ENCODE measurements around the gene TRIM26.
"Not testable (repeated sequence)": the region's sequence is repeated elsewhere in the genome, so short reads cannot be mapped to it uniquely, and the experiment has no call there.

Gene TRIM26

DNA sequence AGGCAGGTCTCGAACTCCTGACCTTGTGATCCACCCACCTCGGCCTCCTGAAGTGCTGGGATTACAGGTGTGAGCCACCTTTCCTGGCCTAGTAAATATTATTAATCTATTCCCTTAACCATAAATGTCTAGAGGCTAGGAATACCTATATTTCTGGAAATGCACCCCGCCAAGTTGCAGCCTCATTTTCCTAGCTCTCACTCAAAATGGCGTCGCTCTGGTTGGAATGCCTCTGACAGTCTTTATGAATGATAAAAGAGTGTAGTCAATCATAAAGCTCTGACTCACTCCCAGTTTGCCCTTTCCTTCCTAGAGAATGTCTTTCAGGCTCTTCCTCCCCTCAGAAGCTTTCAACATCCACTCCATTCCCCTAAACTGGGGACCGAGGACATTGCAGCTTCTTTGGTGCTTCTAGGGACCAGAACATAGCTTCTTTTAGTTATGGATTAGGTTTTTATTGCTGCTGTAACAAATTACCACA is 14.1 kb upstream of the TRIM26 start:
- Histone ChIP-seq H3K4me1 (ENCODE audit: control insufficient read depth in 1 of 2, insufficient read depth in 2 of 2, low read length in 2 of 2) (no peaks in the 10 kb centered on the region), H3K9me3 (ENCODE audit: control insufficient read depth in 1 of 2, low read length in 2 of 2) (no peaks in the 10 kb centered on the region), H3K27me3 (ENCODE audit: low read depth, low read length) (no peaks in the 10 kb centered on the region), H3K27ac (ENCODE audit: low read length) (no peak overlapping the region), H3K4me3 (ENCODE audit: low read depth in 1 of 2, low read length in 2 of 2) (no peak overlapping the region), H3K36me3 (ENCODE audit: control insufficient read depth in 1 of 2, insufficient read depth in 2 of 2, low read length in 2 of 2) (no peaks in the 10 kb centered on the region)

DNA sequence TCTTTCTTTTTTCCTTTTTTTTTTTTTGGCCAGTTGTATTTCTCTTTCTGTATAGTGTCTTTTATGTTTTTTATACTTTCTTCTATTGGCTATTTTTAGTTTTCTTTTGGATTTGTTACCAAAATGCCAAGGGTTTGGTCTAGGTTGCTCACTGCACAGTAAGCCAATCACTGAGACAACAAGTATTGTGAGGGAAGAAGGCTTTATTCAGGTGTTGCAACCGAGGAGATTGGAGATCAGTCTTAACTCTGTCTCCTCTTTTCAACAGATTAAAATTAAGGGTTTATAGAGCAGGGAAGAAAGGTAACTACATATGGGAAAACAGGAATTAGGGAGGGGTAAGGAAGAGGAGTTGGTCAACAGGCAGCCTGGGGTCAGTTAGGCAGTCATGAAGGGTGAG is 10.1 kb upstream of the TRIM26 start:
- no peak overlapping the region for H3K27ac ChIP-seq (ENCODE audit: low read length)
- no peak overlapping the region for H3K4me3 ChIP-seq (ENCODE audit: low read depth in 1 of 2, low read length in 2 of 2)
- H3K9me3 ChIP-seq (ENCODE audit: control insufficient read depth in 1 of 2, low read length in 2 of 2) = no peaks in the 10 kb centered on the region
- no peaks in the 10 kb centered on the region for H3K27me3 ChIP-seq (ENCODE audit: low read depth, low read length)
- no peaks in the 10 kb centered on the region for H3K36me3 ChIP-seq (ENCODE audit: control insufficient read depth in 1 of 2, insufficient read depth in 2 of 2, low read length in 2 of 2)
- no peaks in the 10 kb centered on the region for H3K4me1 ChIP-seq (ENCODE audit: control insufficient read depth in 1 of 2, insufficient read depth in 2 of 2, low read length in 2 of 2)

DNA sequence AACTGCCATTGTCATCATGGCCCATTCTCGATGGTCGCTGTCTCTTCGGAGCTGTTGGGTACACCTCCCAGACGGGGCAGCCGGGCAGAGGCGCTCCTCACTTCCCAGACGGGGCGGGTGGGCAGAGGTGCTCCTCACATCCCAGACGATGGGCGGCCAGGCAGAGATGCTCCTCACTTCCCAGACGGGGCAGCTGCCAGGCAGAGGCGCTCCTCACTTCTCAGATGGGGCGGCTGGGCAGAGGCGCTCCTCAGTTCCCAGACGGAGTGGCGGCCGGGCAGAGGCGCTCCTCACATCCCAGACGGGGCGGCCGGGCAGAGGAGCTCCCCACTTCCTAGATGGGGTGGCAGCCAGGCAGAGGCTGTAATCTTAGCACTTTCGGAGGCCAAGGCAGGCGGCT is 8.8 kb upstream of the TRIM26 start:
- H3K27me3 ChIP-seq (ENCODE audit: low read depth, low read length); H3K9me3 ChIP-seq (ENCODE audit: control insufficient read depth in 1 of 2, low read length in 2 of 2); H3K36me3 ChIP-seq (ENCODE audit: control insufficient read depth in 1 of 2, insufficient read depth in 2 of 2, low read length in 2 of 2); H3K4me1 ChIP-seq (ENCODE audit: control insufficient read depth in 1 of 2, insufficient read depth in 2 of 2, low read length in 2 of 2); H3K4me3 ChIP-seq (ENCODE audit: low read depth in 1 of 2, low read length in 2 of 2); H3K27ac ChIP-seq (ENCODE audit: low read length): not testable (repeated sequence)

DNA sequence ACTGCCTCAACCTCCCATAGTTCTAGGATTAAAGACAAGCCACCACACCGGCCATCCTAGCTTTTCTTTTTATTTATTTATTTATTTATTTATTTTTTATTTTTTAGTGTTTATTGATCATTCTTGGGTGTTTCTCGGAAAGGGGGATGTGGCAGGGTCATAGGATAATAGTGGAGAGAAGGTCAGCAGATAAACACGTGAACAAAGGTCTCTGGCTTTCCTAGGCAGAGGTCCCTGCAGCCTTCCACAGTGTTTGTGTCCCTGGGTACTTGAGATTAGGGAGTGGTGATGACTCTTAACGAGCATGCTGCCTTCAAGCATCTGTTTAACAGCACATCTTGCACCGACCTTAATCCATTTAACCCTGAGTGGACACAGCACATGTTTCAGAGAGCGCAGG is 8.2 kb upstream of the TRIM26 start:
- H3K27me3 ChIP-seq (ENCODE audit: low read depth, low read length); H3K9me3 ChIP-seq (ENCODE audit: control insufficient read depth in 1 of 2, low read length in 2 of 2); H3K27ac ChIP-seq (ENCODE audit: low read length); H3K4me3 ChIP-seq (ENCODE audit: low read depth in 1 of 2, low read length in 2 of 2); H3K36me3 ChIP-seq (ENCODE audit: control insufficient read depth in 1 of 2, insufficient read depth in 2 of 2, low read length in 2 of 2); H3K4me1 ChIP-seq (ENCODE audit: control insufficient read depth in 1 of 2, insufficient read depth in 2 of 2, low read length in 2 of 2): not testable (repeated sequence)

DNA sequence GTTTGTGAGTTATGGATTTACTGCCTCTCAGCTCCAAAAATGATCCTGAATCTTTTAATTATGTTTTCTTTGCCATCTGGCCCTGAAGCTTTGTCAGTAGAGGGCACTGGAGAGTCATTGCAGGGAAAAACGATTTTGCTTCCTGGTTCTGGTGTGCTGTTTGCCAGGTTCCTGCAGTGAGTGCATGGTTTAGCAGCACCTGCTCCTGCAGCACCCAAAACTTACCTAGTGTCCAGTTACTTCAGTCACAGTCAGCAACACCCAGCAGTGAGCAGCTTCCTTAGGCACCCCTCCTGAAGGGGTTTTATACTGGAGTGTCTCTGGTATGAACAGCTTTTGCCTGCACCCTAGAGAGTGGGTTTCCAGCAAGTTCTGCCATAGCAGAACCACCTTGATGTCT is 6.0 kb upstream of the TRIM26 start:
- no peaks in the 10 kb centered on the region for H3K4me1 ChIP-seq (ENCODE audit: control insufficient read depth in 1 of 2, insufficient read depth in 2 of 2, low read length in 2 of 2)
- no peaks in the 10 kb centered on the region for H3K27me3 ChIP-seq (ENCODE audit: low read depth, low read length)
- H3K4me3 ChIP-seq (ENCODE audit: low read depth in 1 of 2, low read length in 2 of 2) = no peak overlapping the region
- H3K9me3 ChIP-seq (ENCODE audit: control insufficient read depth in 1 of 2, low read length in 2 of 2) = no peaks in the 10 kb centered on the region
- H3K36me3 ChIP-seq (ENCODE audit: control insufficient read depth in 1 of 2, insufficient read depth in 2 of 2, low read length in 2 of 2) = no peaks in the 10 kb centered on the region
- H3K27ac ChIP-seq (ENCODE audit: low read length) = no peak overlapping the region

DNA sequence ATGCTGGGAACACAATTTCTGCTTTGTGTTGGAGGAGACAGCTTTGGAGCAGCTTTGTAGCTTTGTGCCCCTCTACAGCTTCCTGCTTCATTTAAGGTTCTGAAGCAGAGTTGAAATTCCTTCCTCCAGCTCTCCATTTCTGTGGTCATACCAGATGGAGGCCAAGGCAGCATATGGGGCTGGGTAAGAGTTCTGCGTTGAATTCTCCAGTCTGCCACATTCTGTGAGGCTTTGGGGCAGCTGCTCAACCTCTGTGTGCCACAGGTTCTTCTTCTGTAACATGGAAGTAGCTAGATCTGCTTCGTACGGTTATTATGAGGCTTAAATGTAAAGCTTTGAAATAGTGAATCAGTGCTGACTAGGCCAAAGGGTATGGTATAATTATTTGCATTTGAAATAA is 2.9 kb upstream of the TRIM26 start:
- Histone ChIP-seq H3K4me1 (ENCODE audit: control insufficient read depth in 1 of 2, insufficient read depth in 2 of 2, low read length in 2 of 2) (peaks cover 0 to 13% of the 10 kb centered on the region in 2 donors), H3K9me3 (ENCODE audit: control insufficient read depth in 1 of 2, low read length in 2 of 2) (no peaks in the 10 kb centered on the region), H3K4me3 (ENCODE audit: low read depth in 1 of 2, low read length in 2 of 2) (no peak overlapping the region), H3K27me3 (ENCODE audit: low read depth, low read length) (no peaks in the 10 kb centered on the region), H3K27ac (ENCODE audit: low read length) (no peak overlapping the region), H3K36me3 (ENCODE audit: control insufficient read depth in 1 of 2, insufficient read depth in 2 of 2, low read length in 2 of 2) (no peaks in the 10 kb centered on the region)

DNA sequence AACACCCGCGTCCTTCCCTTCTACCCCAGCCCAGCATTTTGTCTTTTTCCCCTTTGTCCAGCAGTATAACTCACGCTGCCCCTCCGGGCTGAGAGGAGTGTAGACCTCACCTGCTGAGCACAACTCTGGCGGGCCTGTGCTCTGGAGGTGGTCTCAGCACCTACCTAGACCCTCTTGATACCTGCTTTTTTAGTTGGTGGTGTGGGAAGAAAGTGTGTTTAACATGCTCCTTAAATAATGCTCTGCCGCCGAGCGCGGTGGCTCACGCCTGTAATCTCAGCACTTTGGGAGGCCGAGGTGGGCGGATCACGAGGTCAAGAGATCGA is 1.4 kb upstream of the TRIM26 start:
- H3K27ac ChIP-seq (ENCODE audit: low read length) = peak overlapping the region; percentile 99
- peaks cover 0 to 24% of the 10 kb centered on the region in 2 donors for H3K4me1 ChIP-seq (ENCODE audit: control insufficient read depth in 1 of 2, insufficient read depth in 2 of 2, low read length in 2 of 2)
- H3K4me3 ChIP-seq (ENCODE audit: low read depth in 1 of 2, low read length in 2 of 2) = peak overlapping the region; percentile 61 to 85
- H3K27me3 ChIP-seq (ENCODE audit: low read depth, low read length) = no peaks in the 10 kb centered on the region
- no peaks in the 10 kb centered on the region for H3K36me3 ChIP-seq (ENCODE audit: control insufficient read depth in 1 of 2, insufficient read depth in 2 of 2, low read length in 2 of 2)
- H3K9me3 ChIP-seq (ENCODE audit: control insufficient read depth in 1 of 2, low read length in 2 of 2) = no peaks in the 10 kb centered on the region

DNA sequence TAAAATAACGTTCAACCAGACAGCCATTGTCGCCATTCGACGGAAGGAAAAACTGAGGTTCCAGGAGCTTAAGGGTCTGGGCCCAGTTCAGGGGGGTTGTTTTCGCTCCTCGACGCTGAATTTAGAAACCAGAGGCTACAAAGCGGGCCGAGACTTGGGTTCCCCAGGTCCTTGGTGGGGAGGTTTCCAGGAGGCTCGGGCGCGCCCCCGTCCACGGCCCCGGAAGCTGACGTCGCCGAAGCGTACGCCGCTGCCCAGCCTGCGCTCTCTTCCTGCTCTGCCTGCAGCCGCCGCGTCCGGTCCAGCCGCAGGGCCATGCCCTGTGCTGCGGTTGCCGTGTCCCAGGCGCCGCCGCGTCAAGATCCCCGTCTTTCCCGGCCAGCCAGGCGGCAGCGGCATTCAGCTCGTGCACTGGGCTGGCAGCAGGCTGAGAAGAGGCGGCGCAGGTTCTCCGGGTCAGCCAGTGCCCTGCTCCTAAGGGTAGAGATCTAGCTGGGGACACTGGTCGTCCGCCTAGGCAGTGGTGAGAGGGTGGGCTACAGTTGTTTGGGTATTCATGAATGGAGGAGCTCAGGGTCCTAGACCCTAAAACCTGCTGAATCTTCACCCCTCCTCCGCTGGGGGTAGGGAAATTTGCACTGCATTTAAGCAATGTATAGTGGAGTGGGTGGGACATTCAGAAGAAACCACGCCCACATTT is 901 bp upstream of the TRIM26 start:
- Histone ChIP-seq H3K27me3 (ENCODE audit: low read depth, low read length) (no peaks in the 10 kb centered on the region), H3K4me1 (ENCODE audit: control insufficient read depth in 1 of 2, insufficient read depth in 2 of 2, low read length in 2 of 2) (peaks cover 0 to 24% of the 10 kb centered on the region in 2 donors), H3K27ac (ENCODE audit: low read length) (peak overlapping the region; percentile 99), H3K9me3 (ENCODE audit: control insufficient read depth in 1 of 2, low read length in 2 of 2) (no peaks in the 10 kb centered on the region), H3K4me3 (ENCODE audit: low read depth in 1 of 2, low read length in 2 of 2) (peak overlapping the region; percentile 61 to 85), H3K36me3 (ENCODE audit: control insufficient read depth in 1 of 2, insufficient read depth in 2 of 2, low read length in 2 of 2) (no peaks in the 10 kb centered on the region)

DNA sequence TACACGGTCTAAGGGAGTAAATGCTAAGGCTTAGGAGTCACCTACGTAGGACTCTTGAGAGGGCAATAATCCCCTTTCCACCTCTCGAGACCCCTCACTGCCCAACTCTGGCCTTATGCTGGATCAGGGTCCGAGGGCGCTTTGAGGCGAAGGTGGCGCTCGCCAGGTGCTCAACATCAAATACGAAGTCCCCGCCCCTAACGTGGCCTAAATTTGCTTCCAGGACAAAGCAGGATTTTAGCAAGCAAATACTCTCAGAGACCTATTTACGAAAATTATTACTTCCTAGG is 406 bp upstream of the TRIM26 start:
- Histone ChIP-seq H3K27ac (ENCODE audit: low read length) (peak overlapping the region; percentile 99), H3K4me3 (ENCODE audit: low read depth in 1 of 2, low read length in 2 of 2) (peak overlapping the region; percentile 61 to 85), H3K27me3 (ENCODE audit: low read depth, low read length) (no peaks in the 10 kb centered on the region), H3K4me1 (ENCODE audit: control insufficient read depth in 1 of 2, insufficient read depth in 2 of 2, low read length in 2 of 2) (peaks cover 0 to 24% of the 10 kb centered on the region in 2 donors), H3K36me3 (ENCODE audit: control insufficient read depth in 1 of 2, insufficient read depth in 2 of 2, low read length in 2 of 2) (no peaks in the 10 kb centered on the region), H3K9me3 (ENCODE audit: control insufficient read depth in 1 of 2, low read length in 2 of 2) (no peaks in the 10 kb centered on the region)

DNA sequence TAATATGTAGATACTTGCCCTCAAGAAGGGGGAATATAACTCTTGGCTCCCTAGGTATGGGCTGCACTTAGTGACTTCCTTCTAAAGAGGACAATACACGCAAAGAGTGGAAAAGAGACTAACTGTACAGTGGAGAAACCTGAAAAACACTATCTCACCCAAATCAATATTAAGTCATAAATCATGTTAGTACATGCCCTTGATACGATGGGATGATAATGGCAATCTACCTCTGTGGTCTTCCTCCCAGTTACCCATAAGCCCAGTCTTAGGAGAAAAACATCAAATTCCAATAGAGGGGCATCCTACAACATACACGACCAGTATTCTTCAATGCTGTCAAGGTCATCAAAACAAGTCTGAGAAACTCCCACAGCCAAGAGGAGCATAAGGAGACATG is 1.3 kb downstream of the TRIM26 start:
- Histone ChIP-seq H3K4me3 (ENCODE audit: low read depth in 1 of 2, low read length in 2 of 2) (peak overlapping the region; percentile 61 to 85), H3K36me3 (ENCODE audit: control insufficient read depth in 1 of 2, insufficient read depth in 2 of 2, low read length in 2 of 2) (no peaks in the 10 kb centered on the region), H3K27ac (ENCODE audit: low read length) (peak overlapping the region; percentile 99), H3K27me3 (ENCODE audit: low read depth, low read length) (no peaks in the 10 kb centered on the region), H3K9me3 (ENCODE audit: control insufficient read depth in 1 of 2, low read length in 2 of 2) (no peaks in the 10 kb centered on the region), H3K4me1 (ENCODE audit: control insufficient read depth in 1 of 2, insufficient read depth in 2 of 2, low read length in 2 of 2) (peaks cover 9 to 36% of the 10 kb centered on the region in 2 donors)

DNA sequence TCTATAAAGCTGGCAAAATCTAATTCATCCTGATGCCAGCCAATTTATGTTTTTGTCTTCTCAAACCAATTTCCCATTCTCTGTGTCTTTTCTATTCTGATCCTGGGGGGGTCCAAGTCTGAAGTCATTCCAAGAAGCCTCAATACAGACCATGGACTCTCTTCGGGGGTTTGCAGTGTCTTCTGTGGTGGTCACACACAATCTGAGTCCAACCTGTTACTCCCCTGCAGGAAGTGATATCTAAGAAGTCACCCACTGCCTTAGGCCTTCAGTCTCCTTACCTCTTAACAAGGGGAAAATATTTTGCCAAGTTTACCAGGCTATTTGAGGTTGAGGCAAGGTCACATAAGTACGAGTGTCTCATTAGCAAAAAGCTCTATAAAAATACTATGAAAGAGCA is 1.9 kb downstream of the TRIM26 start:
- no peak overlapping the region for H3K27ac ChIP-seq (ENCODE audit: low read length)
- H3K4me3 ChIP-seq (ENCODE audit: low read depth in 1 of 2, low read length in 2 of 2) = peak overlapping the region; percentile 61 to 85
- peaks cover 15 to 40% of the 10 kb centered on the region in 2 donors for H3K4me1 ChIP-seq (ENCODE audit: control insufficient read depth in 1 of 2, insufficient read depth in 2 of 2, low read length in 2 of 2)
- H3K9me3 ChIP-seq (ENCODE audit: control insufficient read depth in 1 of 2, low read length in 2 of 2) = no peaks in the 10 kb centered on the region
- no peaks in the 10 kb centered on the region for H3K36me3 ChIP-seq (ENCODE audit: control insufficient read depth in 1 of 2, insufficient read depth in 2 of 2, low read length in 2 of 2)
- H3K27me3 ChIP-seq (ENCODE audit: low read depth, low read length) = no peaks in the 10 kb centered on the region

DNA sequence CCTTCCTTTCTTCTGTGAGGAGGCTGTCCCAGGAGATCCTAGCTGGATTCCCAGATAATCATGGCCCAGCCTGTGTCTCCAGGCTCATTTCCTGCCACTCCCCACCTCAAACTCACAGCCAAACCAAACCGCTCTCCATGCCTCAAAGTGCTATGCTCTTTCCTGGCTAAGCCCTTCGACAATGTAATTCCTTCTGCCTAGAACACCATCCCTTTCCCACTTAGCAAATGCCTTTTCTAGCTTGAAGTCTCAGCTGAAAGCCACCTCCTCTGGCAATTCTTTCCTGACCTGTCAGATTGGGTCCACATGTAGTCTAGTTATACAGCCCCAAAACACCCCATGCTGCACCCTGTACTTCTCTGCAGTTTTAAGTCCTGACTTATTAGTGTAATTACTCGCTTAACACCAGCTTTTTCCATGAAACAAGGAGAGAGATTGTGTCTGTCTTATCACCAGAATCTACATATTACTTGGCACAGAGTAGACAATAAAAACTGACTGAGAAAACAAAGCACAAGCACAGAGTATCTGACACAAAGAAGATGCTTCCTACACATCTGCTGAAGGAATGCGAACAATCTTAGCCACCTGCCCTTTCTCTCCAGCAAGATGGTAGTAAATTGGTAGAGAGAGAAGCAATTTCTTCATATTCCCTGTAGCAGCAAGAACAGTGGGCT is 5.4 kb downstream of the TRIM26 start:
- Histone ChIP-seq H3K4me1 (ENCODE audit: control insufficient read depth in 1 of 2, insufficient read depth in 2 of 2, low read length in 2 of 2) (peaks cover 16 to 40% of the 10 kb centered on the region in 2 donors), H3K36me3 (ENCODE audit: control insufficient read depth in 1 of 2, insufficient read depth in 2 of 2, low read length in 2 of 2) (no peaks in the 10 kb centered on the region), H3K27me3 (ENCODE audit: low read depth, low read length) (no peaks in the 10 kb centered on the region), H3K9me3 (ENCODE audit: control insufficient read depth in 1 of 2, low read length in 2 of 2) (no peaks in the 10 kb centered on the region), H3K4me3 (ENCODE audit: low read depth in 1 of 2, low read length in 2 of 2) (no peak overlapping the region), H3K27ac (ENCODE audit: low read length) (peak overlapping the region; percentile 65)

All from muscle layer of duodenum (tissue), 2 donors.